Mesenchymal stem cell (in vitro differentiated cells and primary cell): ENCODE measurements around the gene PRKCD.

Experiments
- DNase-seq: peaks from one replicate; pipeline ENCODE4 v3.0.0-alpha.2; 2013
- H2AFZ ChIP-seq: one replicate; pipeline ENCODE4 v1.6.1; 2013; ENCODE audit warnings: low read depth, mild to moderate bottlenecking, control low read depth, inconsistent platforms, low read length, moderate library complexity
- H2AK5ac ChIP-seq: 2 replicates; pipeline ENCODE4 v1.6.1; 2013; ENCODE audit warnings: low read length, moderate library complexity, mild to moderate bottlenecking, inconsistent platforms; ENCODE audit not compliant: severe bottlenecking
- H2BK120ac ChIP-seq: one replicate; pipeline ENCODE4 v1.6.1; 2013; ENCODE audit warnings: low read depth, mild to moderate bottlenecking, inconsistent platforms, low read length, moderate library complexity
- H2BK12ac ChIP-seq, 2 experiments: one replicate each; pipeline ENCODE4 v1.6.1; 2013; ENCODE audit warnings: inconsistent platforms in 2 of 2, low read length in 2 of 2, mild to moderate bottlenecking in 2 of 2, moderate library complexity in 2 of 2, control low read depth in 1 of 2
- H2BK15ac ChIP-seq: one replicate; pipeline ENCODE4 v1.6.1; 2013; ENCODE audit warnings: mild to moderate bottlenecking, low read depth, inconsistent platforms; ENCODE audit not compliant: poor library complexity, severe bottlenecking
- H2BK5ac ChIP-seq: 2 replicates; pipeline ENCODE4 v1.6.1; 2013; ENCODE audit warnings: low read depth, mild to moderate bottlenecking, low read length, control low read depth, inconsistent platforms; ENCODE audit not compliant: poor library complexity, severe bottlenecking
- H3K14ac ChIP-seq, 2 experiments: one replicate each; pipeline ENCODE4 v1.6.1; 2013; ENCODE audit warnings: inconsistent platforms in 2 of 2, low read length in 2 of 2, control low read depth in 1 of 2, mild to moderate bottlenecking in 1 of 2, moderate library complexity in 1 of 2
- H3K18ac ChIP-seq, 2 experiments: one replicate each; pipeline ENCODE4 v1.6.1; 2013; ENCODE audit warnings: inconsistent platforms in 2 of 2, low read length in 2 of 2, control low read depth in 1 of 2, low read depth in 1 of 2, mild to moderate bottlenecking in 1 of 2
- H3K23ac ChIP-seq, 2 experiments: one replicate each; pipeline ENCODE4 v1.6.1; 2013; ENCODE audit warnings: inconsistent platforms in 2 of 2, low read length in 2 of 2, mild to moderate bottlenecking in 2 of 2, moderate library complexity in 2 of 2, control low read depth in 1 of 2
- H3K27ac ChIP-seq: 2 replicates; pipeline ENCODE4 v1.5.1; 2013; ENCODE audit warnings: mild to moderate bottlenecking, moderate library complexity, low read length, control low read depth, inconsistent platforms; ENCODE audit not compliant: poor library complexity, severe bottlenecking
- H3K27me3 ChIP-seq, 2 experiments: 2 replicates each; pipeline versions ENCODE4 v1.6.1 to v1.7.0; 2013; ENCODE audit warnings: low read length in 2 of 2, mild to moderate bottlenecking in 2 of 2, moderate library complexity in 2 of 2, control low read depth in 1 of 2, inconsistent platforms in 1 of 2; ENCODE audit not compliant: control insufficient read depth in 1 of 2, insufficient read depth in 1 of 2
- H3K36me3 ChIP-seq, 2 experiments: 2 replicates each; pipeline versions ENCODE4 v1.6.1 to v1.7.0; 2013; ENCODE audit warnings: low read length in 2 of 2, control low read depth in 1 of 2, inconsistent platforms in 1 of 2, low read depth in 1 of 2, mild to moderate bottlenecking in 1 of 2; ENCODE audit not compliant: insufficient read depth in 2 of 2, control insufficient read depth in 1 of 2
- H3K4ac ChIP-seq, 2 experiments: one replicate each; pipeline ENCODE4 v1.6.1; 2013; ENCODE audit warnings: inconsistent platforms in 2 of 2, low read length in 2 of 2, mild to moderate bottlenecking in 2 of 2, moderate library complexity in 2 of 2, control low read depth in 1 of 2, low read depth in 1 of 2
- H3K4me1 ChIP-seq: 2 replicates; pipeline ENCODE4 v1.6.1; 2013; ENCODE audit warnings: low read depth, low read length, control low read depth; ENCODE audit not compliant: control insufficient read depth, insufficient read depth
- H3K4me2 ChIP-seq: 2 replicates; pipeline ENCODE4 v1.6.1; 2013; ENCODE audit warnings: low read length, mild to moderate bottlenecking, inconsistent platforms; ENCODE audit not compliant: poor library complexity, severe bottlenecking
- H3K4me3 ChIP-seq, 2 experiments: 2 replicates each; pipeline versions ENCODE4 v1.5.1 to v1.7.0; 2013; ENCODE audit warnings: low read length in 2 of 2, mild to moderate bottlenecking in 2 of 2, control low read depth in 1 of 2, low read depth in 1 of 2; ENCODE audit not compliant: insufficient read depth in 1 of 2
- H3K79me1 ChIP-seq: replicated peaks from 2 replicates; pipeline ENCODE4 v1.6.1; 2013; ENCODE audit warnings: mild to moderate bottlenecking, control low read depth, low read length, inconsistent platforms; ENCODE audit not compliant: poor library complexity, severe bottlenecking
- H3K9ac ChIP-seq: 2 replicates; pipeline ENCODE4 v1.7.0; 2013; ENCODE audit warnings: mild to moderate bottlenecking, low read length, moderate library complexity
- H3K9me3 ChIP-seq: 2 replicates; pipeline ENCODE4 v1.7.0; 2013; ENCODE audit warnings: mild to moderate bottlenecking, low read length; ENCODE audit not compliant: control insufficient read depth
- H4K8ac ChIP-seq: one replicate; pipeline ENCODE4 v1.6.1; 2013; ENCODE audit warnings: inconsistent platforms, mild to moderate bottlenecking, low read length, moderate library complexity
- H4K91ac ChIP-seq: one replicate; pipeline ENCODE4 v1.6.1; 2013; ENCODE audit warnings: mild to moderate bottlenecking, low read length, inconsistent platforms
- WGBS: methylation state at CpG from one replicate; pipeline ENCODE4 v1.1.7; 2013; ENCODE audit warnings: mixed read lengths; 5-methylcytosine and 5-hydroxymethylcytosine counted together

The PRKCD gene

DNA sequence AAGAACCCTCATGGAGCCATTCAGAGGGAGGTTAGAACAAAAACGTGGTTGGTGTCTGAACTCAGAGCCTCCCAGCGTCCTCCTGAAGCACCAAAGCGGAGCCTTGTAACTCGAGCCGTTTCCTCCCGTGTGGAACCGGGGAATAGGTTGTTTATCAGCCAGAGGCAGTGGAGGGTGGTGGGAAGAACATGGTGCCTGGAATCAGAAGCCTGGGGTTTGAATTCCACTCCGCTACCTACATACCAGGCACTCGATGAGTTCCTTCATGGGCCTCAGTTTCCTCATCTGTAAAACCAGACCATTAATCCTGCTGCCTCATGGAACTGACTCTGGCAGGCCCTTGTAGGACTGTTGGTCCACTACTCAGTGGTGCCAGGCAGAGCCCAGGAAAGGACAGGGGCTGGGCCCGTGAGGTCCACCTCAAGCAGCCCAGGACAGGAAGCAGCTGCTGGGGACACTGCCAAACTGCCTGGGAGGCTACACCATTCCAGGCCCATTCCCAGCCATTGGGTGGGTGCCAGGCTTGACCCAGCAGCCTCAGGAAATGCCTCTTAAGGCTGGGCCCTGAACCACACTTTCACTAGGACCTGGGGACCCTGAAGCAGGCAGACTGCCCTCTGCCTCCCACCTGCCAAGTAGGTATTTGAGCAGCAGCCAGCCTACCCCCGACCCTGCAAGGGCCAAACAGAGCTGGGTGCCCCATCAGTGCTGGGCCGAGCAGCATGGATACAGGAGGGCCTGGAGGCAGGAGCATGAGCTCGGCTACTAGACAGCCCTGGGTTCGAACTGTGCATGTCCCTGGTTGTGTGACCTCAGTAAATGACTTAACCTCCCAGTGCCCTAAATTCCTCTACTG lies 33.4 kb downstream of the PRKCD start:
- peak overlapping the region; percentile 31 for H3K9ac ChIP-seq
- H3K4ac ChIP-seq, result no peak overlapping the region
- no peak overlapping the region for H3K23ac ChIP-seq
- WGBS, result 58% methylated on average over 14 of the region's 14 CpGs
- no peak overlapping the region for H2BK12ac ChIP-seq
- H3K27ac ChIP-seq, result peak overlapping the region; percentile 43
- H2AK5ac ChIP-seq, result no peak overlapping the region
- H2AFZ ChIP-seq, result no peak overlapping the region
- H3K9me3 ChIP-seq, result no peaks in the 10 kb centered on the region
- H3K14ac ChIP-seq, result peak overlapping the region in 1 of 2 experiments; percentile 1
- peak; percentile 23 for DNase-seq
- no peak overlapping the region for H4K91ac ChIP-seq
- no peak overlapping the region for H2BK5ac ChIP-seq
- H3K18ac ChIP-seq, result no peak overlapping the region
- H3K4me3 ChIP-seq, result no peak overlapping the region
- no peaks in the 10 kb centered on the region for H3K27me3 ChIP-seq
- H2BK15ac ChIP-seq, result no peak overlapping the region
- H3K79me1 ChIP-seq, result no peaks in the 10 kb centered on the region
- peaks cover 10 to 27% of the 10 kb centered on the region in 2 experiments for H3K36me3 ChIP-seq
- H3K4me2 ChIP-seq, result no peak overlapping the region
- no peak overlapping the region for H2BK120ac ChIP-seq
- no peak overlapping the region for H4K8ac ChIP-seq
- H3K4me1 ChIP-seq, result peaks cover 26% of the 10 kb centered on the region

DNA sequence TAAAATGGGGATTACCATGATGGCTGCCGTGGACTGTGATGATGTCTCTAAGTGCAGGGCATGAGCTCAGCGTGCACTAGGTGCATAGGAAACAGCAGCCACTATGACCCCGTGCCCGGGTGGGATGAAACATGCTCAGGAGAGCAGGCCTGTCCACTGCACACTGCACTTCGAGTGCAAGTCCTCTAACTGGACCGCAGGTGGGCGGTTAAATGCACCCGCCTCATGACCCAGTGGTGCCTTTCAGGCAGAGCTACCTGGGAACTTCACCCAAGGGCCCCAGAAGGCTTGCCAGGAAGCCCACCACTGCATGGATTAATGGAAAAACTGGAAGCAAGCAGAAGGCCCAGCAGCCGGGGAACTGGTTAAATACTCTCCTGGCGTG lies 34.0 kb downstream of the PRKCD start:
- Histone ChIP-seq H3K14ac (no peak overlapping the region), H3K9me3 (no peaks in the 10 kb centered on the region), H2AFZ (no peak overlapping the region), H3K4me1 (peaks cover 26% of the 10 kb centered on the region), H3K79me1 (no peaks in the 10 kb centered on the region), H3K27ac (no peak overlapping the region), H2AK5ac (no peak overlapping the region), H3K23ac (no peak overlapping the region), H3K27me3 (no peaks in the 10 kb centered on the region), H3K9ac (no peak overlapping the region), H4K91ac (no peak overlapping the region), H3K18ac (no peak overlapping the region), H3K4me3 (no peak overlapping the region), H2BK12ac (no peak overlapping the region), H2BK120ac (no peak overlapping the region), H3K4me2 (no peak overlapping the region), H3K36me3 (peaks cover 5 to 21% of the 10 kb centered on the region in 2 experiments), H4K8ac (no peak overlapping the region), H3K4ac (no peak overlapping the region), H2BK15ac (no peak overlapping the region), H2BK5ac (no peak overlapping the region)
- DNase-seq, result no peak
- 95% methylated on average over 10 of the region's 10 CpGs for WGBS

DNA sequence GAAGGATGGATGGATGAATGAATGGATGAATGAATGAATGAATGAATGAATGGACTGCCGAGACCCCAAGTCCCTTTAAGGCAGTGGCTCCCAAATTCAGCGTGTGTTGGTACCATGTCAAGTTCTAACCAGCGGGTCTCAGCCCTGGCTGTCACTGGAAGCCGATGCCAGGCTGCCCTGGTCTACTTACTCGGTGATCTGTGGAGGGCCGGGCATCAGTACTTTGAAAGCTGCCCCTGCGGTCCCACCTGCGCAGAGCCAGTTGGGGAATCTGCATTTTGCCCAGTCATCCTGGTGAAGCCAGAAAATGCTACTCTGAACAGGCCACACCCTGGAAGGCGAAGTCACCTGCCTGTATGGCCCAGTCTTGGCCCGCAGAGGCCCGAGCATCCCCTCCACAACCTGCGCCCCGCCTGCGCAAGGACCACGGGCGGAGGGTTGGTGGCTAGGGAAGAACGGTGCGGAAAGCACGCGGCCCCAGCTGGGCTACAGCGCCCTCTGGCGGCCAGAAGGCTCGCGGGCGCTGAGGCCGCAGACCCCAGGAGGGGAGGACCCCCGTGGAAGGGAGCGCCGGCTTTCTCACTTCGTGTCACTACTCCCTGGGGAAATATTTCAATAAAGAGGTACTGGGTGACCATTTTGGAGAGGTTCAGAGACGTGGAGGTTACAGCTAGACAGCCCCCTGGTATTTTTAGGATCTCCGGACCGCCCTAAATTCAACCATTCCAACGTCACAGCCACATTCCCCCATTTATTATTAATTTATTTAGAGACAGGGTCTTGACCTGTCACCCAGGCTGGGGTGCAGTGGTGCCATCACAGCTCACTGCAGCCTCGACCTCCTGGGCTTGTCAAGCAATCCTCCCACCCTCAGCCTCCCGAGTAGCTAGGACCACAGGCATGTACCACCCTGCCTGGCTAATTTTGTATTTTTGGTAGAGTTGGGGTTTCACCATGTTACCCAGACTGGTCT lies 34.9 kb downstream of the PRKCD start:
- H4K91ac ChIP-seq, result peak overlapping the region; percentile 46
- no peak overlapping the region for H3K27ac ChIP-seq
- H3K4me1 ChIP-seq, result peaks cover 26% of the 10 kb centered on the region
- H3K18ac ChIP-seq, result no peak overlapping the region
- 30% methylated on average over 34 of the region's 36 CpGs for WGBS
- no peaks in the 10 kb centered on the region for H3K79me1 ChIP-seq
- no peaks in the 10 kb centered on the region for H3K9me3 ChIP-seq
- no peak overlapping the region for H3K4me3 ChIP-seq
- no peak overlapping the region for H3K14ac ChIP-seq
- no peak overlapping the region for H2BK15ac ChIP-seq
- H2AFZ ChIP-seq, result no peak overlapping the region
- H3K36me3 ChIP-seq, result peaks cover 0 to 13% of the 10 kb centered on the region in 2 experiments
- H2BK120ac ChIP-seq, result peak overlapping the region; percentile 71
- H3K4me2 ChIP-seq, result peak overlapping the region; percentile 56
- H2BK12ac ChIP-seq, result peak overlapping the region in 1 of 2 experiments; percentile 29
- no peak overlapping the region for H4K8ac ChIP-seq
- H3K4ac ChIP-seq, result no peak overlapping the region
- H3K23ac ChIP-seq, result no peak overlapping the region
- no peaks in the 10 kb centered on the region for H3K27me3 ChIP-seq
- no peak overlapping the region for H2BK5ac ChIP-seq
- peak; percentile 46 for DNase-seq
- H3K9ac ChIP-seq, result peak overlapping the region; percentile 51
- no peak overlapping the region for H2AK5ac ChIP-seq
